Mucosa of rectum (tissue), 2 donors: ENCODE results near the gene SMIM28.
"Not testable (repeated sequence)": the region's sequence is repeated elsewhere in the genome, so short reads cannot be mapped to it uniquely, and the experiment has no call there.

ENCODE experiments used
- H3K27ac ChIP-seq, 2 donors: one replicate each; pipeline ENCODE4 v1.7.0; 2013; ENCODE audit warnings: inconsistent platforms in 2 of 2, low read depth in 2 of 2, low read length in 2 of 2
- H3K27me3 ChIP-seq, 2 donors: one replicate each; pipeline ENCODE4 v1.7.0; 2013; ENCODE audit warnings: low read length in 2 of 2; ENCODE audit not compliant: control insufficient read depth in 2 of 2, insufficient read depth in 2 of 2
- H3K36me3 ChIP-seq, 2 donors: one replicate each; pipeline ENCODE4 v1.7.0; 2013; ENCODE audit warnings: low read length in 2 of 2; ENCODE audit not compliant: control insufficient read depth in 2 of 2, insufficient read depth in 2 of 2
- H3K4me1 ChIP-seq, 2 donors: one replicate each; pipeline ENCODE4 v1.7.0; 2013; ENCODE audit warnings: low read length in 2 of 2, mild to moderate bottlenecking in 1 of 2; ENCODE audit not compliant: control insufficient read depth in 2 of 2, insufficient read depth in 2 of 2
- H3K4me3 ChIP-seq, 2 donors: one replicate each; pipeline ENCODE4 v1.7.0; 2013; ENCODE audit warnings: low read length in 2 of 2
- H3K9ac ChIP-seq, 2 donors: one replicate each; pipeline ENCODE4 v1.7.0; 2013; ENCODE audit warnings: low read length in 2 of 2, low read depth in 1 of 2, mild to moderate bottlenecking in 1 of 2
- H3K9me3 ChIP-seq, 2 donors: one replicate each; pipeline ENCODE4 v1.7.0; 2013; ENCODE audit warnings: low read length in 2 of 2; ENCODE audit not compliant: control insufficient read depth in 2 of 2
- donor health status: healthy.
- donor health status: Normal muscosa, but diverticular disease.

Gene SMIM28

GRCh38 chr6:138343112-138343511 lies 34.6 kb upstream of the SMIM28 start:
- H3K9me3 ChIP-seq = no peaks in the 10 kb centered on the region
- no peak overlapping the region for H3K9ac ChIP-seq
- no peaks in the 10 kb centered on the region for H3K36me3 ChIP-seq
- H3K27ac ChIP-seq = no peak overlapping the region
- no peaks in the 10 kb centered on the region for H3K4me1 ChIP-seq
- no peaks in the 10 kb centered on the region for H3K27me3 ChIP-seq
- H3K4me3 ChIP-seq = no peak overlapping the region

- H3K9ac ChIP-seq = no peak overlapping the region
- H3K4me3 ChIP-seq = no peak overlapping the region
- no peaks in the 10 kb centered on the region for H3K27me3 ChIP-seq
- no peak overlapping the region for H3K27ac ChIP-seq
- H3K9me3 ChIP-seq = no peaks in the 10 kb centered on the region
- H3K4me1 ChIP-seq = no peaks in the 10 kb centered on the region
- no peaks in the 10 kb centered on the region for H3K36me3 ChIP-seq
Measured at GRCh38 chr6:138345565-138346285, 32.0 kb upstream of the SMIM28 start.

GRCh38 chr6:138346302-138347195 lies 31.2 kb upstream of the SMIM28 start:
- no peaks in the 10 kb centered on the region for H3K4me1 ChIP-seq
- H3K9ac ChIP-seq = no peak overlapping the region
- no peak overlapping the region for H3K4me3 ChIP-seq
- no peaks in the 10 kb centered on the region for H3K36me3 ChIP-seq
- H3K27ac ChIP-seq = no peak overlapping the region
- H3K27me3 ChIP-seq = no peaks in the 10 kb centered on the region
- no peaks in the 10 kb centered on the region for H3K9me3 ChIP-seq

- Histone ChIP-seq H3K9ac (no peak overlapping the region), H3K36me3 (no peaks in the 10 kb centered on the region), H3K4me1 (no peaks in the 10 kb centered on the region), H3K27ac (no peak overlapping the region), H3K27me3 (no peaks in the 10 kb centered on the region), H3K4me3 (no peak overlapping the region), H3K9me3 (no peaks in the 10 kb centered on the region)
Measured at GRCh38 chr6:138347864-138348263, 29.8 kb upstream of the SMIM28 start.

- no peak overlapping the region for H3K4me3 ChIP-seq
- no peaks in the 10 kb centered on the region for H3K9me3 ChIP-seq
- H3K9ac ChIP-seq = no peak overlapping the region
- no peaks in the 10 kb centered on the region for H3K27me3 ChIP-seq
- no peak overlapping the region for H3K27ac ChIP-seq
- H3K36me3 ChIP-seq = no peaks in the 10 kb centered on the region
- H3K4me1 ChIP-seq = no peaks in the 10 kb centered on the region
Measured at GRCh38 chr6:138349891-138350290, 27.8 kb upstream of the SMIM28 start.

- Histone ChIP-seq H3K9me3 (no peaks in the 10 kb centered on the region), H3K4me1 (no peaks in the 10 kb centered on the region), H3K4me3 (no peak overlapping the region), H3K36me3 (no peaks in the 10 kb centered on the region), H3K27me3 (no peaks in the 10 kb centered on the region), H3K9ac (no peak overlapping the region), H3K27ac (no peak overlapping the region)
Measured at GRCh38 chr6:138357928-138358327, 19.8 kb upstream of the SMIM28 start.

GRCh38 chr6:138368684-138369083 lies 9.0 kb upstream of the SMIM28 start:
- not testable (repeated sequence) for H3K4me1 ChIP-seq, H3K27me3 ChIP-seq, H3K9ac ChIP-seq, H3K27ac ChIP-seq, H3K36me3 ChIP-seq, H3K4me3 ChIP-seq, H3K9me3 ChIP-seq

GRCh38 chr6:138370631-138371451 lies 6.9 kb upstream of the SMIM28 start:
- no peak overlapping the region for H3K27ac ChIP-seq
- no peak overlapping the region for H3K9ac ChIP-seq
- no peak overlapping the region for H3K4me3 ChIP-seq
- H3K27me3 ChIP-seq = no peaks in the 10 kb centered on the region
- no peaks in the 10 kb centered on the region for H3K9me3 ChIP-seq
- no peaks in the 10 kb centered on the region for H3K4me1 ChIP-seq
- no peaks in the 10 kb centered on the region for H3K36me3 ChIP-seq

- Histone ChIP-seq H3K27me3 (no peaks in the 10 kb centered on the region), H3K4me3 (no peak overlapping the region), H3K9ac (no peak overlapping the region), H3K4me1 (no peaks in the 10 kb centered on the region), H3K9me3 (no peaks in the 10 kb centered on the region), H3K27ac (no peak overlapping the region), H3K36me3 (no peaks in the 10 kb centered on the region)
Measured at GRCh38 chr6:138371452-138371711, 6.3 kb upstream of the SMIM28 start.

GRCh38 chr6:138371720-138372119 lies 6.0 kb upstream of the SMIM28 start:
- Histone ChIP-seq H3K36me3 (no peaks in the 10 kb centered on the region), H3K4me3 (no peak overlapping the region), H3K9ac (no peak overlapping the region), H3K9me3 (no peaks in the 10 kb centered on the region), H3K27ac (no peak overlapping the region), H3K4me1 (no peaks in the 10 kb centered on the region), H3K27me3 (no peaks in the 10 kb centered on the region)
